T-helper 2 cell treated with Interferon-gamma antibody and Interleukin-4, amounts not matched to agents 100 ng/mL and 5 ng/mL, for 36 hours (primary cell): ENCODE results near the gene ZNF778. TPM values are rescaled to one million over a fixed set of nuclear protein-coding genes. Genes with fewer than 3 reads are reported as not detected.

Experiments used
- total RNA-seq: library from RNA; stranded (reverse); gene quantifications from 2 replicates; pipeline ENCODE4 v1.2.3, GENCODE V29; 2022

ZNF778 gene
- total RNA-seq, 1 donor from 2014 or later, result 6.2 TPM

Other genes with a start within 250 kb of the ZNF778 start
- 0.64 and 0.73 TPM in 2 replicates for gene CBFA2T3, start 240.5 kb upstream of the ZNF778 start, total RNA-seq
- 50.0 and 51.4 TPM in 2 replicates for gene ACSF3, start 123.9 kb upstream of the ZNF778 start, total RNA-seq
- not detected in 2 replicates for gene CDH15, start 46.0 kb upstream of the ZNF778 start, total RNA-seq
- gene SLC22A31, start 17.2 kb upstream of the ZNF778 start, total RNA-seq, result 1.4 and 2.5 TPM in 2 replicates